Caco-2 (cell line): Measurements from ENCODE around the gene VCX2. TPM values are rescaled to one million over a fixed set of nuclear protein-coding genes. Genes with fewer than 3 reads are reported as not detected.

ENCODE experiments used
- BruUV-seq: library from RNA; stranded (reverse); fragments of 400-500 nt; replicated peaks from 2 replicates; lab custom pipeline; 2021; lab: Mats Ljungman, UMichigan
- CTCF ChIA-PET: fragments of 300-600 bp; sonication (Branson Sonifier 250); formaldehyde crosslinking; loops from one replicate; lab custom pipeline; 2022; ENCODE audit warnings: antibody characterized with exemption; lab: Charles Lee
- POLR2A ChIA-PET: fragments of 300-600 bp; sonication (Branson Sonifier 250); formaldehyde crosslinking; loops from one replicate; lab custom pipeline; 2022; ENCODE audit warnings: antibody characterized with exemption; lab: Charles Lee
- DNase-seq, 2 experiments: peaks; one replicate each; pipeline versions ENCODE4 v3.0.0 to v3.0.0-alpha.2; 2020 to 2022
- H3K27me3 ChIP-seq: replicated peaks from 2 replicates; pipeline ENCODE4 v1.6.0; 2011; ENCODE audit warnings: low read length; ENCODE audit not compliant: control insufficient read depth, insufficient read depth
- H3K36me3 ChIP-seq: 2 replicates; pipeline ENCODE4 v1.5.1; 2011; ENCODE audit warnings: low read length; ENCODE audit not compliant: control insufficient read depth, insufficient read depth
- H3K4me1 ChIP-seq: fragments of 250-450 bp; sonication (Bioruptor Pico); 2 replicates; pipeline ENCODE4 v1.5.1; 2020; ENCODE audit warnings: mild to moderate bottlenecking
- H3K4me3 ChIP-seq: 2 replicates; pipeline ENCODE4 v1.5.1; 2011; ENCODE audit warnings: low read depth, mild to moderate bottlenecking, control low read depth, low read length
- H3K9me3 ChIP-seq: fragments of 250-450 bp; sonication (Bioruptor Pico); 2 replicates; pipeline ENCODE4 v1.5.1; 2020; ENCODE audit warnings: mild to moderate bottlenecking, moderate library complexity
- H3K27ac Mint-ChIP-seq: one replicate; pipeline ENCODE4 v1.8.0; 2022; ENCODE audit warnings: mixed read lengths; ENCODE audit not compliant: unreplicated experiment
- H3K27me3 Mint-ChIP-seq: one replicate; pipeline ENCODE4 v1.8.0; 2022; ENCODE audit warnings: mixed read lengths; ENCODE audit not compliant: insufficient read depth, unreplicated experiment
- H3K36me3 Mint-ChIP-seq: one replicate; pipeline ENCODE4 v1.8.0; 2022; ENCODE audit warnings: mild to moderate bottlenecking, mixed read lengths; ENCODE audit not compliant: insufficient read depth, unreplicated experiment
- H3K4me1 Mint-ChIP-seq: one replicate; pipeline ENCODE4 v1.8.0; 2022; ENCODE audit warnings: low read depth, mixed read lengths; ENCODE audit not compliant: unreplicated experiment
- H3K4me3 Mint-ChIP-seq: one replicate; pipeline ENCODE4 v1.8.0; 2022; ENCODE audit warnings: mild to moderate bottlenecking, moderate library complexity, mixed read lengths; ENCODE audit not compliant: unreplicated experiment
- H3K9me3 Mint-ChIP-seq: one replicate; pipeline ENCODE4 v1.8.0; 2022; ENCODE audit warnings: mixed read lengths; ENCODE audit not compliant: unreplicated experiment
- intact Hi-C: fragments of 100-400 bp; cut with micrococcal nuclease; formaldehyde crosslinking; loops from one replicate; pipeline ENCODE4 v1.10.0; 2022; ENCODE audit not compliant: unreplicated experiment
- total RNA-seq: library from RNA; stranded (reverse); gene quantifications from 2 replicates; pipeline ENCODE4 v1.2.3, GENCODE V29; 2022
- TF ChIP-seq, protein P1 (sequence below), 2 experiments: fragments of 200-600 bp in 1 of 2; IDR thresholded peaks; 1 replicate in 1 of 2; 2 replicates in 1 of 2; pipeline versions ENCODE4 v1.5.1 to v1.8.0; 2011 to 2022; ENCODE audit warnings: antibody characterized with exemption in 1 of 2, control low read depth in 1 of 2, inconsistent platforms in 1 of 2, low read depth in 1 of 2, low read length in 1 of 2, mild to moderate bottlenecking in 1 of 2, moderate library complexity in 1 of 2; ENCODE audit not compliant: insufficient read depth in 1 of 2, severe bottlenecking in 1 of 2, unreplicated experiment in 1 of 2

VCX2 gene
- total RNA-seq, 1 experiment from 2014 or later: not detected

DNA sequence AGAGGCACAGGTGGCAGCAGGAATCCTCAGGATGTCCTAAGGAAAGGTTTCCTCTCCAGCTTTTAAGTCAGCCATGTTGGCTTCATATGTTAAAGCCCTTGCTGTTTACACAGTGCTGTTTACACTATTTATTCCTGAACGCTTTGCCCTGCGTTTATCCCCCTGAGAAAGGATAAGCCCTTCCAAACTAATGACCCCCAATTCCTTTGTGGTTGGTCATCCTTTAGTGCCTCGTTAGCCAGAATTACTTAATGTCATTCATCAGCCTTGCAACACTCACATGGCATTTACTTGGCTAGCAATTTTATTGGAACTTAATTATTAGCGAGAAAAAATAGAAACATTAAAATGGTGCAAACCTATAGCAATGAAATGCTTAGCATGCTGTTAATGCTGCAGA lies 23.8 kb downstream of the VCX2 start:
- no peak for DNase-seq
- Histone ChIP-seq H3K9me3 (no peaks in the 10 kb centered on the region), H3K27me3 (no peaks in the 10 kb centered on the region), H3K4me3 (no peak overlapping the region), H3K4me1 (no peaks in the 10 kb centered on the region), H3K36me3 (no peaks in the 10 kb centered on the region)
- ChIA-PET POLR2A (no interaction called here), CTCF (no interaction called here)
- BruUV-seq: no TSS peak
- Mint-ChIP-seq H3K9me3 (no peaks in the 10 kb centered on the region), H3K4me1 (no peaks in the 10 kb centered on the region), H3K36me3 (no peaks in the 10 kb centered on the region), H3K27me3 (no peaks in the 10 kb centered on the region), H3K4me3 (no peak overlapping the region), H3K27ac (no peak overlapping the region)
- intact Hi-C loops: no loop called here
- TF ChIP-seq, protein P1, sequence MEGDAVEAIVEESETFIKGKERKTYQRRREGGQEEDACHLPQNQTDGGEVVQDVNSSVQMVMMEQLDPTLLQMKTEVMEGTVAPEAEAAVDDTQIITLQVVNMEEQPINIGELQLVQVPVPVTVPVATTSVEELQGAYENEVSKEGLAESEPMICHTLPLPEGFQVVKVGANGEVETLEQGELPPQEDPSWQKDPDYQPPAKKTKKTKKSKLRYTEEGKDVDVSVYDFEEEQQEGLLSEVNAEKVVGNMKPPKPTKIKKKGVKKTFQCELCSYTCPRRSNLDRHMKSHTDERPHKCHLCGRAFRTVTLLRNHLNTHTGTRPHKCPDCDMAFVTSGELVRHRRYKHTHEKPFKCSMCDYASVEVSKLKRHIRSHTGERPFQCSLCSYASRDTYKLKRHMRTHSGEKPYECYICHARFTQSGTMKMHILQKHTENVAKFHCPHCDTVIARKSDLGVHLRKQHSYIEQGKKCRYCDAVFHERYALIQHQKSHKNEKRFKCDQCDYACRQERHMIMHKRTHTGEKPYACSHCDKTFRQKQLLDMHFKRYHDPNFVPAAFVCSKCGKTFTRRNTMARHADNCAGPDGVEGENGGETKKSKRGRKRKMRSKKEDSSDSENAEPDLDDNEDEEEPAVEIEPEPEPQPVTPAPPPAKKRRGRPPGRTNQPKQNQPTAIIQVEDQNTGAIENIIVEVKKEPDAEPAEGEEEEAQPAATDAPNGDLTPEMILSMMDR (IDR thresholded peaks at IDR 0.05; ENCODE audit: insufficient read depth in 1 of 2, low read depth in 1 of 2, low read length in 1 of 2, severe bottlenecking in 1 of 2, unreplicated experiment in 1 of 2): no peak

GRCh38 chrX:8144925-8145324 lies 26.1 kb downstream of the VCX2 start:
- Mint-ChIP-seq H3K4me3 (no peak overlapping the region), H3K9me3 (no peaks in the 10 kb centered on the region), H3K27ac (no peak overlapping the region), H3K4me1 (no peaks in the 10 kb centered on the region), H3K27me3 (no peaks in the 10 kb centered on the region), H3K36me3 (no peaks in the 10 kb centered on the region)
- TF ChIP-seq, protein P1 (IDR thresholded peaks at IDR 0.05; ENCODE audit: insufficient read depth in 1 of 2, low read depth in 1 of 2, low read length in 1 of 2, severe bottlenecking in 1 of 2, unreplicated experiment in 1 of 2): no peak
- no peaks in the 10 kb centered on the region for H3K4me1 ChIP-seq
- ChIA-PET POLR2A (no interaction called here), CTCF (no interaction called here)
- no peak for DNase-seq
- intact Hi-C loops: no loop called here
- no peaks in the 10 kb centered on the region for H3K36me3 ChIP-seq
- no peaks in the 10 kb centered on the region for H3K27me3 ChIP-seq
- BruUV-seq: no TSS peak
- H3K4me3 ChIP-seq: no peak overlapping the region
- no peaks in the 10 kb centered on the region for H3K9me3 ChIP-seq

GRCh38 chrX:8141896-8142295 lies 29.2 kb downstream of the VCX2 start:
- no peaks in the 10 kb centered on the region for H3K27me3 ChIP-seq
- Mint-ChIP-seq H3K4me1 (no peaks in the 10 kb centered on the region), H3K36me3 (no peaks in the 10 kb centered on the region), H3K9me3 (no peaks in the 10 kb centered on the region), H3K27me3 (no peaks in the 10 kb centered on the region), H3K27ac (no peak overlapping the region), H3K4me3 (no peak overlapping the region)
- intact Hi-C loops: no loop called here
- no peak for DNase-seq
- H3K4me1 ChIP-seq: no peaks in the 10 kb centered on the region
- no TSS peak for BruUV-seq
- POLR2A ChIA-PET: no interaction called here
- CTCF ChIA-PET: no interaction called here
- H3K4me3 ChIP-seq: no peak overlapping the region
- no peaks in the 10 kb centered on the region for H3K9me3 ChIP-seq
- TF ChIP-seq, protein P1 (IDR thresholded peaks at IDR 0.05; ENCODE audit: insufficient read depth in 1 of 2, low read depth in 1 of 2, low read length in 1 of 2, severe bottlenecking in 1 of 2, unreplicated experiment in 1 of 2): no peak
- no peaks in the 10 kb centered on the region for H3K36me3 ChIP-seq
